HepG2 (cell line): ENCODE data around the gene IQCK. TPM values are rescaled to one million over a fixed set of nuclear protein-coding genes. Genes with fewer than 3 reads are reported as not detected.

Experiments used
- ATAC-seq: fragments of 200-7000 bp; cut with Tn5 transposase; 3 replicates; pipeline ENCODE4 v1.9.1; 2020; ENCODE audit warnings: mild to moderate bottlenecking, moderate library complexity
- BruUV-seq: library from RNA; stranded (reverse); fragments of 400-500 nt; replicated peaks from 2 replicates; lab custom pipeline; 2021; lab: Mats Ljungman, UMichigan
- CTCF ChIA-PET: fragments of 300-600 bp; formaldehyde crosslinking; extraction: SDS; loops from one replicate; lab custom pipeline; 2021; ENCODE audit warnings: low total read pairs, inconsistent platforms, low intra/inter-chr PET ratio; lab: Yijun Ruan, JAX
- POLR2A ChIA-PET: fragments of 350-600 bp; sonication (Branson Sonifier 250); formaldehyde crosslinking; loops from one replicate; lab custom pipeline; 2020; ENCODE audit warnings: antibody characterized with exemption, inconsistent platforms; lab: Yijun Ruan, JAX
- DNase-seq: peaks from one replicate; pipeline ENCODE4 v3.0.0-alpha.2; 2015; ENCODE audit warnings: low spot score
- FAIRE-seq: peaks from 3 replicates; lab custom pipeline; 2011; peaks lifted over from hg19 to GRCh38; lab: Jason Lieb, UNC
- H2AFZ ChIP-seq: one replicate; pipeline ENCODE4 v1.6.1; 2011; ENCODE audit warnings: low read length, inconsistent platforms
- H3K27ac ChIP-seq: fragments of 300-600 bp; 3 replicates; pipeline ENCODE4 v1.8.0; 2011; ENCODE audit warnings: mixed run types, mild to moderate bottlenecking, mixed read lengths, low read length, inconsistent platforms; ENCODE audit not compliant: insufficient read depth; ENCODE audit errors: extremely low read length
- H3K27me3 ChIP-seq, 2 experiments: fragments of 200-600 bp in 1 of 2; 2 replicates in 1 of 2; 3 replicates in 1 of 2; pipeline versions ENCODE4 v1.6.0 to v1.8.0; 2011; ENCODE audit warnings: low read length in 2 of 2, mild to moderate bottlenecking in 2 of 2, moderate library complexity in 2 of 2, inconsistent platforms in 1 of 2; ENCODE audit not compliant: insufficient read depth in 2 of 2, control insufficient read depth in 1 of 2
- H3K36me3 ChIP-seq, 2 experiments: fragments of 200-600 bp in 1 of 2; replicated peaks in 1 of 2; 2 replicates in 1 of 2; 3 replicates in 1 of 2; pipeline versions ENCODE4 v1.5.1 to v1.8.0; 2011; ENCODE audit warnings: low read length in 2 of 2, inconsistent platforms in 1 of 2; ENCODE audit not compliant: insufficient read depth in 2 of 2, control insufficient read depth in 1 of 2
- H3K4me1 ChIP-seq: 2 replicates; pipeline ENCODE4 v1.5.1; 2012; ENCODE audit warnings: low read length, inconsistent platforms; ENCODE audit not compliant: insufficient read depth
- H3K4me2 ChIP-seq: 2 replicates; pipeline ENCODE4 v1.6.0; 2011; ENCODE audit warnings: low read depth, low read length, inconsistent platforms
- H3K4me3 ChIP-seq, 3 experiments: fragments of 200-600 bp in 1 of 3; sonication (generic), shearing (Covaris generic) in 1 of 3; replicated peaks in 1 of 3; 2 replicates each; pipeline ENCODE4 v1.5.1; 2011 to 2016; ENCODE audit warnings: low read length in 3 of 3, inconsistent platforms in 2 of 3, low read depth in 2 of 3, mild to moderate bottlenecking in 2 of 3, control low read depth in 1 of 3, mixed read lengths in 1 of 3; ENCODE audit not compliant: insufficient read depth in 1 of 3
- H3K79me2 ChIP-seq: one replicate; pipeline ENCODE4 v1.6.1; 2011; ENCODE audit warnings: low read length, inconsistent platforms; ENCODE audit not compliant: insufficient read depth
- H3K9ac ChIP-seq: 2 replicates; pipeline ENCODE4 v1.6.0; 2011; ENCODE audit warnings: mild to moderate bottlenecking, low read depth, low read length, inconsistent platforms; ENCODE audit not compliant: insufficient read depth
- H3K9me3 ChIP-seq: 2 replicates; pipeline ENCODE4 v1.5.1; 2012; ENCODE audit warnings: mild to moderate bottlenecking, low read length
- H4K20me1 ChIP-seq: 2 replicates; pipeline ENCODE4 v1.6.0; 2011; ENCODE audit warnings: inconsistent platforms, mild to moderate bottlenecking, low read length, moderate library complexity; ENCODE audit not compliant: insufficient read depth
- HMGXB3 ChIP-seq: sonication (generic); formaldehyde crosslinking; IDR thresholded peaks from 2 replicates; pipeline ENCODE4 v1.4.0; 2020; ENCODE audit warnings: missing genetic modification reagents, borderline replicate concordance
- HOXA3 ChIP-seq: sonication (generic); formaldehyde crosslinking; IDR thresholded peaks from 2 replicates; pipeline ENCODE4 v1.5.0; 2020; ENCODE audit warnings: missing genetic modification reagents
- RNF2 ChIP-seq: fragments of 450-650 bp; conservative IDR thresholded peaks from 2 replicates; pipeline ENCODE4 v1.6.1; 2016; ENCODE audit warnings: low read depth
- TSC22D2 ChIP-seq: sonication (generic); formaldehyde crosslinking; IDR thresholded peaks from 2 replicates; pipeline ENCODE4 v1.5.1; 2020; ENCODE audit warnings: missing genetic modification reagents, mild to moderate bottlenecking, borderline replicate concordance
- WGBS: methylation state at CpG from one replicate; pipeline ENCODE4 v1.1.6; 2017; ENCODE audit warnings: low lambda C conversion rate; 5-methylcytosine and 5-hydroxymethylcytosine counted together
- in situ Hi-C: cut with HindIII; loops from 2 replicates; pipeline ENCODE4 v1.10.0; 2017; ENCODE audit warnings: low pct_unique_long_range_greater_than_20kb; ENCODE audit not compliant: extremely low pct_ligation_motif_present
- intact Hi-C: fragments of 100-400 bp; cut with micrococcal nuclease; formaldehyde crosslinking; loops from one replicate; pipeline ENCODE4 v1.10.0; 2022; ENCODE audit not compliant: unreplicated experiment
- polyA plus RNA-seq, 8 experiments: library from polyadenylated mRNA; depleted of rRNA in 3 of 8; stranded (reverse) in 7 of 8; unstranded in 1 of 8; fragments of >200 nt; fragmentation: Illumina TruSeq in 4 of 8; extraction: Trizol in 4 of 8; gene quantifications; 2 replicates each; pipeline versions ENCODE4 v1.2.1 to v1.2.3, GENCODE V29; 2011 to 2016; ENCODE audit warnings: low read depth in 4 of 8, missing spikeins in 1 of 8, mixed read lengths in 1 of 8; ENCODE audit not compliant: insufficient read depth in 1 of 8
- total RNA-seq, 5 experiments: library from RNA; depleted of rRNA; stranded (reverse); fragments of >200 nt; fragmentation: Illumina TruSeq; extraction: Trizol; gene quantifications; 2 replicates each; pipeline ENCODE4 v1.2.3, GENCODE V29; 2016; ENCODE audit warnings: low read depth in 1 of 5
- TF ChIP-seq, protein P1 (sequence below): sonication (generic); formaldehyde crosslinking; IDR thresholded peaks from 2 replicates; pipeline ENCODE4 v1.4.0; 2020; ENCODE audit warnings: low read depth, missing genetic modification reagents

Gene IQCK
- total and polyA plus RNA-seq, 2 of the 13 experiments (the other 11 are each of a cell fraction or from before 2014, with no cell fraction given) = 5.1 to 7.3 TPM

- TF ChIP-seq HMGXB3 = no peak
- no peak for TF ChIP-seq TSC22D2 (CRISPR knock-in tag)
- no peak for TF ChIP-seq RNF2
- TF ChIP-seq, protein P1, sequence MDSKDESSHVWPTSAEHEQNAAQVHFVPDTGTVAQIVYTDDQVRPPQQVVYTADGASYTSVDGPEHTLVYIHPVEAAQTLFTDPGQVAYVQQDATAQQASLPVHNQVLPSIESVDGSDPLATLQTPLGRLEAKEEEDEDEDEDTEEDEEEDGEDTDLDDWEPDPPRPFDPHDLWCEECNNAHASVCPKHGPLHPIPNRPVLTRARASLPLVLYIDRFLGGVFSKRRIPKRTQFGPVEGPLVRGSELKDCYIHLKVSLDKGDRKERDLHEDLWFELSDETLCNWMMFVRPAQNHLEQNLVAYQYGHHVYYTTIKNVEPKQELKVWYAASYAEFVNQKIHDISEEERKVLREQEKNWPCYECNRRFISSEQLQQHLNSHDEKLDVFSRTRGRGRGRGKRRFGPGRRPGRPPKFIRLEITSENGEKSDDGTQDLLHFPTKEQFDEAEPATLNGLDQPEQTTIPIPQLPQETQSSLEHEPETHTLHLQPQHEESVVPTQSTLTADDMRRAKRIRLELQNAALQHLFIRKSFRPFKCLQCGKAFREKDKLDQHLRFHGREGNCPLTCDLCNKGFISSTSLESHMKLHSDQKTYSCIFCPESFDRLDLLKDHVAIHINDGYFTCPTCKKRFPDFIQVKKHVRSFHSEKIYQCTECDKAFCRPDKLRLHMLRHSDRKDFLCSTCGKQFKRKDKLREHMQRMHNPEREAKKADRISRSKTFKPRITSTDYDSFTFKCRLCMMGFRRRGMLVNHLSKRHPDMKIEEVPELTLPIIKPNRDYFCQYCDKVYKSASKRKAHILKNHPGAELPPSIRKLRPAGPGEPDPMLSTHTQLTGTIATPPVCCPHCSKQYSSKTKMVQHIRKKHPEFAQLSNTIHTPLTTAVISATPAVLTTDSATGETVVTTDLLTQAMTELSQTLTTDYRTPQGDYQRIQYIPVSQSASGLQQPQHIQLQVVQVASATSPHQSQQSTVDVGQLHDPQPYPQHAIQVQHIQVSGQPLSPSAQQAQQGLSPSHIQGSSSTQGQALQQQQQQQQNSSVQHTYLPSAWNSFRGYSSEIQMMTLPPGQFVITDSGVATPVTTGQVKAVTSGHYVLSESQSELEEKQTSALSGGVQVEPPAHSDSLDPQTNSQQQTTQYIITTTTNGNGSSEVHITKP (CRISPR knock-in tag) = no peak
- TF ChIP-seq HOXA3 (CRISPR knock-in tag) = no peak
- TF ChIP-seq, all 625 proteins: peak for 0
- no peak overlapping the region for H3K27ac ChIP-seq
- FAIRE-seq = no peak
- no peaks in the 10 kb centered on the region for H3K27me3 ChIP-seq
- no peak overlapping the region for H3K4me2 ChIP-seq
- CTCF ChIA-PET = no interaction called here
- peaks cover 2 to 10% of the 10 kb centered on the region in 2 experiments; a peak in 3 of 5 replicates for H3K36me3 ChIP-seq
- intact Hi-C loops = no loop called here
- no peaks in the 10 kb centered on the region for H3K9me3 ChIP-seq
- H2AFZ ChIP-seq = no peak overlapping the region
- no peak for ATAC-seq
- no peak overlapping the region for H3K4me3 ChIP-seq
- in situ Hi-C loops = no loop called here
- no peak overlapping the region for H3K9ac ChIP-seq
- BruUV-seq = no TSS peak
- POLR2A ChIA-PET = no interaction called here
- H4K20me1 ChIP-seq = peaks cover 4% of the 10 kb centered on the region; the same call in 1 of the 2 replicates
- 86% methylated on average over 9 of the region's 10 CpGs for WGBS
- H3K79me2 ChIP-seq = no peaks in the 10 kb centered on the region
- DNase-seq = no peak
- H3K4me1 ChIP-seq = peaks cover 19% of the 10 kb centered on the region
Observed at GRCh38 chr16:19696328-19696727, 21.7 kb upstream of the IQCK start.
